ENCODE measurements around the gene ARHGEF7.
"Not testable (repeated sequence)": the region's sequence is repeated elsewhere in the genome, so short reads cannot be mapped to it uniquely, and the experiment has no call there.

ARHGEF7 gene

GRCh38 chr13:111252446-111253364 lies 137.6 kb downstream of the ARHGEF7 start:
- Histone ChIP-seq H3K9me3 (ENCODE audit: insufficient read depth, low read length) (peaks cover 8% of the 10 kb centered on the region; the same call in 1 of the 2 replicates), H3K36me3 (ENCODE audit: insufficient read depth, insufficient read length, low read length) (peaks cover 43% of the 10 kb centered on the region), H3K9ac (ENCODE audit: insufficient read length, low read depth) (no peak overlapping the region), H3K27me3 (ENCODE audit: insufficient read depth, insufficient read length) (no peaks in the 10 kb centered on the region), H3K4me1 (ENCODE audit: insufficient read depth, insufficient read length) (no peaks in the 10 kb centered on the region), H3K4me3 (ENCODE audit: insufficient read length, low read depth) (no peak overlapping the region)
- no peak for TF ChIP-seq YY1 (IDR thresholded peaks at IDR 0.05; ENCODE audit: insufficient read depth, insufficient read length)
- TF ChIP-seq SUZ12 (IDR thresholded peaks at IDR 0.05; ENCODE audit: extremely low read depth, insufficient read depth, insufficient read length), result no peak
- TF ChIP-seq ZNF274 (IDR thresholded peaks at IDR 0.05; ENCODE audit: low read depth, low read length), result no peak
- no peak for DNase-seq (ENCODE audit: low read depth, low spot score)

DNA sequence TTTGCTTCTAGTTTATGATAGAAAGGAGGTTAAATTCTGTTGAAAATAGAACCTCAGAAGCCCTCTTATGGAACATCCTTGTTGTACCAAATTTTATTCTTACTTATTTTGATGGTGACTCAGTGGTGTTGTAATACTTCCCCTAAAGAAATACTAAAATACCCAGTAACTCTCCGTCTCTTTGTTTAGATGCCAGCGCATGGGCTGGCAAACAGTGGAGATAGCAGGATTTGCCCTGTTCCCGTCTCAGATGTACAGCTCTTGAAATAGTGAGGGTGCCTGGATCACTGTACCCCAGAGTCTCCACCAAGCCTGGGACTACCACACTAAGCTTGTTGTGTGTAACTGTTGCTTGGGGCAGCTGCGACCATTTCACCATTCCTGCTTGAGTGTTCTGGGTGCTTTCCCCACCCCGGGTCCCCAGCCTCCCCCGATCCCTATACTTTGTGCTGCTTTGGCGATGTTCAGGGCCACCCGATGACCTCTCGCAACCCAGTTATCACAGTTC lies 138.3 kb downstream of the ARHGEF7 start:
- Histone ChIP-seq H3K9ac (ENCODE audit: insufficient read length, low read depth) (no peak overlapping the region), H3K4me3 (ENCODE audit: insufficient read length, low read depth) (no peak overlapping the region), H3K4me1 (ENCODE audit: insufficient read depth, insufficient read length) (no peaks in the 10 kb centered on the region), H3K9me3 (ENCODE audit: insufficient read depth, low read length) (peaks cover 10% of the 10 kb centered on the region; the same call in 1 of the 2 replicates), H3K36me3 (ENCODE audit: insufficient read depth, insufficient read length, low read length) (peaks cover 47% of the 10 kb centered on the region), H3K27me3 (ENCODE audit: insufficient read depth, insufficient read length) (no peaks in the 10 kb centered on the region)
- TF ChIP-seq SUZ12 (IDR thresholded peaks at IDR 0.05; ENCODE audit: extremely low read depth, insufficient read depth, insufficient read length) (no peak), ZNF274 (IDR thresholded peaks at IDR 0.05; ENCODE audit: low read depth, low read length) (no peak), YY1 (IDR thresholded peaks at IDR 0.05; ENCODE audit: insufficient read depth, insufficient read length) (no peak)
- no peak for DNase-seq (ENCODE audit: low read depth, low spot score)

- TF ChIP-seq ZNF274 (IDR thresholded peaks at IDR 0.05; ENCODE audit: low read depth, low read length), result no peak
- no peak for TF ChIP-seq SUZ12 (IDR thresholded peaks at IDR 0.05; ENCODE audit: extremely low read depth, insufficient read depth, insufficient read length)
- no peak for TF ChIP-seq YY1 (IDR thresholded peaks at IDR 0.05; ENCODE audit: insufficient read depth, insufficient read length)
- DNase-seq (ENCODE audit: low read depth, low spot score), result no peak
- Histone ChIP-seq H3K27me3 (ENCODE audit: insufficient read depth, insufficient read length) (no peaks in the 10 kb centered on the region), H3K4me3 (ENCODE audit: insufficient read length, low read depth) (no peak overlapping the region), H3K9ac (ENCODE audit: insufficient read length, low read depth) (no peak overlapping the region), H3K9me3 (ENCODE audit: insufficient read depth, low read length) (peaks cover 10% of the 10 kb centered on the region; the same call in 1 of the 2 replicates), H3K36me3 (ENCODE audit: insufficient read depth, insufficient read length, low read length) (peaks cover 52% of the 10 kb centered on the region), H3K4me1 (ENCODE audit: insufficient read depth, insufficient read length) (no peaks in the 10 kb centered on the region)
Observed at GRCh38 chr13:111255228-111255790, 140.2 kb downstream of the ARHGEF7 start.

DNA sequence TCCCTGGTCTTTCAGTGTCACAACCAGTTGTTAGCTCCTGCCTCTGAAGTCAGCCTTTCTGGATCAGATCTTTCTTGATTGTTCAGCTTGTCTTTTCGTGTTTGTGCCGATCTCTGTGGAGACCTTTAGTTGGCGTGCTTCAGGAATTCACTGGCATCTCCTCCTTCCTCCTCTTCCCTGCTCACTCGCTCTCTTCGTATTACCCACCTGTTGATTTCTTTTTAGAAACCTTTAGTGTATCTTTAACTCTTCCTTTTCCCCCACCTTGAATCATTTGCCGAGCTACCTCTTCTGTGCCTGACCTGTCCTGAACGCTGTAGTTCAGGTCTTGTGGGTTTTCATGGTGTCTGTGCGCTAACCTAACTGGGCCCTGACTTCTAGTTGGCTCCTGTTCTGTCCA lies 141.3 kb downstream of the ARHGEF7 start:
- H3K27me3 ChIP-seq (ENCODE audit: insufficient read depth, insufficient read length), result no peaks in the 10 kb centered on the region
- H3K4me3 ChIP-seq (ENCODE audit: insufficient read length, low read depth), result no peak overlapping the region
- peaks cover 10% of the 10 kb centered on the region; the same call in 1 of the 2 replicates for H3K9me3 ChIP-seq (ENCODE audit: insufficient read depth, low read length)
- no peaks in the 10 kb centered on the region for H3K4me1 ChIP-seq (ENCODE audit: insufficient read depth, insufficient read length)
- DNase-seq (ENCODE audit: low read depth, low spot score), result no peak
- no peak overlapping the region for H3K9ac ChIP-seq (ENCODE audit: insufficient read length, low read depth)
- H3K36me3 ChIP-seq (ENCODE audit: insufficient read depth, insufficient read length, low read length), result peaks cover 43% of the 10 kb centered on the region
- no peak for TF ChIP-seq SUZ12 (IDR thresholded peaks at IDR 0.05; ENCODE audit: extremely low read depth, insufficient read depth, insufficient read length)
- TF ChIP-seq YY1 (IDR thresholded peaks at IDR 0.05; ENCODE audit: insufficient read depth, insufficient read length), result no peak
- TF ChIP-seq ZNF274 (IDR thresholded peaks at IDR 0.05; ENCODE audit: low read depth, low read length), result no peak

- peaks cover 10% of the 10 kb centered on the region; the same call in 1 of the 2 replicates for H3K9me3 ChIP-seq (ENCODE audit: insufficient read depth, low read length)
- no peak overlapping the region for H3K9ac ChIP-seq (ENCODE audit: insufficient read length, low read depth)
- H3K4me3 ChIP-seq (ENCODE audit: insufficient read length, low read depth), result no peak overlapping the region
- H3K27me3 ChIP-seq (ENCODE audit: insufficient read depth, insufficient read length), result no peaks in the 10 kb centered on the region
- peaks cover 43% of the 10 kb centered on the region for H3K36me3 ChIP-seq (ENCODE audit: insufficient read depth, insufficient read length, low read length)
- no peak for TF ChIP-seq ZNF274 (IDR thresholded peaks at IDR 0.05; ENCODE audit: low read depth, low read length)
- TF ChIP-seq SUZ12 (IDR thresholded peaks at IDR 0.05; ENCODE audit: extremely low read depth, insufficient read depth, insufficient read length), result no peak
- TF ChIP-seq YY1 (IDR thresholded peaks at IDR 0.05; ENCODE audit: insufficient read depth, insufficient read length), result no peak
- no peaks in the 10 kb centered on the region for H3K4me1 ChIP-seq (ENCODE audit: insufficient read depth, insufficient read length)
- DNase-seq (ENCODE audit: low read depth, low spot score), result no peak
Observed at GRCh38 chr13:111256946-111257345, 141.8 kb downstream of the ARHGEF7 start.

GRCh38 chr13:111257899-111258298 lies 142.8 kb downstream of the ARHGEF7 start:
- H3K9ac ChIP-seq (ENCODE audit: insufficient read length, low read depth); H3K9me3 ChIP-seq (ENCODE audit: insufficient read depth, low read length); H3K4me3 ChIP-seq (ENCODE audit: insufficient read length, low read depth); H3K27me3 ChIP-seq (ENCODE audit: insufficient read depth, insufficient read length); DNase-seq (ENCODE audit: low read depth, low spot score); H3K4me1 ChIP-seq (ENCODE audit: insufficient read depth, insufficient read length): not testable (repeated sequence)
- peaks cover 47% of the 10 kb centered on the region for H3K36me3 ChIP-seq (ENCODE audit: insufficient read depth, insufficient read length, low read length)

- no peak overlapping the region for H3K9ac ChIP-seq (ENCODE audit: insufficient read length, low read depth)
- H3K9me3 ChIP-seq (ENCODE audit: insufficient read depth, low read length), result peaks cover 10% of the 10 kb centered on the region; the same call in 1 of the 2 replicates
- H3K4me3 ChIP-seq (ENCODE audit: insufficient read length, low read depth), result no peak overlapping the region
- no peak for TF ChIP-seq ZNF274 (IDR thresholded peaks at IDR 0.05; ENCODE audit: low read depth, low read length)
- no peak for TF ChIP-seq SUZ12 (IDR thresholded peaks at IDR 0.05; ENCODE audit: extremely low read depth, insufficient read depth, insufficient read length)
- TF ChIP-seq YY1 (IDR thresholded peaks at IDR 0.05; ENCODE audit: insufficient read depth, insufficient read length), result no peak
- no peaks in the 10 kb centered on the region for H3K4me1 ChIP-seq (ENCODE audit: insufficient read depth, insufficient read length)
- DNase-seq (ENCODE audit: low read depth, low spot score), result no peak
- H3K36me3 ChIP-seq (ENCODE audit: insufficient read depth, insufficient read length, low read length), result peaks cover 48% of the 10 kb centered on the region
- H3K27me3 ChIP-seq (ENCODE audit: insufficient read depth, insufficient read length), result no peaks in the 10 kb centered on the region
Observed at GRCh38 chr13:111258637-111259036, 143.5 kb downstream of the ARHGEF7 start.
